ENCODE measurements around the gene CCT5. TPM values are rescaled to one million over a fixed set of nuclear protein-coding genes. Genes with fewer than 3 reads are reported as not detected.
"Not testable (repeated sequence)": the region's sequence is repeated elsewhere in the genome, so short reads cannot be mapped to it uniquely, and the experiment has no call there.

Gene CCT5
- total RNA-seq, 1 donor from 2014 or later, result 133 TPM

GRCh38 chr5:10246761-10247160, 3.3 kb upstream of the CCT5 start:
- DNase-seq (ENCODE audit: low spot score), result peak; percentile 61

GRCh38 chr5:10247217-10247616, 2.9 kb upstream of the CCT5 start:
- not testable (repeated sequence) for DNase-seq (ENCODE audit: low spot score)

- DNase-seq (ENCODE audit: low spot score), result no peak
These were observed 1.5 kb upstream of the CCT5 start for GRCh38 chr5:10248378-10249260.

- DNase-seq (ENCODE audit: low spot score), result no peak
These were observed 761 bp downstream of the CCT5 start for GRCh38 chr5:10250806-10251276.

- no peak for DNase-seq (ENCODE audit: low spot score)
These were observed 1.3 kb downstream of the CCT5 start for GRCh38 chr5:10251405-10251804.

- no peak for DNase-seq (ENCODE audit: low spot score)
These were observed 3.3 kb downstream of the CCT5 start for GRCh38 chr5:10253390-10253789.

- no peak for DNase-seq (ENCODE audit: low spot score)
These were observed 4.6 kb downstream of the CCT5 start for GRCh38 chr5:10254686-10255085.

GRCh38 chr5:10257870-10258269, 7.8 kb downstream of the CCT5 start:
- DNase-seq (ENCODE audit: low spot score), result no peak

- DNase-seq (ENCODE audit: low spot score), result no peak
These were observed 9.8 kb downstream of the CCT5 start for GRCh38 chr5:10259899-10260298.

GRCh38 chr5:10261065-10261464, 11.0 kb downstream of the CCT5 start:
- no peak for DNase-seq (ENCODE audit: low spot score)

- no peak for DNase-seq (ENCODE audit: low spot score)
These were observed 12.2 kb downstream of the CCT5 start for GRCh38 chr5:10262121-10262774.

GRCh38 chr5:10262995-10263394, 12.9 kb downstream of the CCT5 start:
- DNase-seq (ENCODE audit: low spot score), result no peak

GRCh38 chr5:10264604-10265003, 14.5 kb downstream of the CCT5 start:
- DNase-seq (ENCODE audit: low spot score), result no peak

- no peak for DNase-seq (ENCODE audit: low spot score)
These were observed 15.4 kb downstream of the CCT5 start for GRCh38 chr5:10265245-10266109.

GRCh38 chr5:10266137-10266536, 16.1 kb downstream of the CCT5 start:
- no peak for DNase-seq (ENCODE audit: low spot score)

- no peak for DNase-seq (ENCODE audit: low spot score)
These were observed 16.8 kb downstream of the CCT5 start for GRCh38 chr5:10266839-10267238.

- DNase-seq (ENCODE audit: low spot score), result peak; percentile 9
These were observed 18.0 kb downstream of the CCT5 start for GRCh38 chr5:10268100-10268499.

GRCh38 chr5:10272053-10272874, 22.2 kb downstream of the CCT5 start:
- no peak for DNase-seq (ENCODE audit: low spot score)

- peak; percentile 50 for DNase-seq (ENCODE audit: low spot score)
These were observed 22.8 kb downstream of the CCT5 start for GRCh38 chr5:10272875-10273209.

GRCh38 chr5:10275460-10275859, 25.4 kb downstream of the CCT5 start:
- DNase-seq (ENCODE audit: low spot score), result no peak

- no peak for DNase-seq (ENCODE audit: low spot score)
These were observed 25.9 kb downstream of the CCT5 start for GRCh38 chr5:10275991-10276390.

Measured in mucosa of gallbladder (tissue), 1 donor.